DMS79 (cell line): ENCODE measurements around the gene TMSB15C.
"Not testable (repeated sequence)": the region's sequence is repeated elsewhere in the genome, so short reads cannot be mapped to it uniquely, and the experiment has no call there.

Experiments used
- DNase-seq: peaks from one replicate; lab custom pipeline; 2025; lab: John Stamatoyannopoulos, UW

Gene TMSB15C

DNA sequence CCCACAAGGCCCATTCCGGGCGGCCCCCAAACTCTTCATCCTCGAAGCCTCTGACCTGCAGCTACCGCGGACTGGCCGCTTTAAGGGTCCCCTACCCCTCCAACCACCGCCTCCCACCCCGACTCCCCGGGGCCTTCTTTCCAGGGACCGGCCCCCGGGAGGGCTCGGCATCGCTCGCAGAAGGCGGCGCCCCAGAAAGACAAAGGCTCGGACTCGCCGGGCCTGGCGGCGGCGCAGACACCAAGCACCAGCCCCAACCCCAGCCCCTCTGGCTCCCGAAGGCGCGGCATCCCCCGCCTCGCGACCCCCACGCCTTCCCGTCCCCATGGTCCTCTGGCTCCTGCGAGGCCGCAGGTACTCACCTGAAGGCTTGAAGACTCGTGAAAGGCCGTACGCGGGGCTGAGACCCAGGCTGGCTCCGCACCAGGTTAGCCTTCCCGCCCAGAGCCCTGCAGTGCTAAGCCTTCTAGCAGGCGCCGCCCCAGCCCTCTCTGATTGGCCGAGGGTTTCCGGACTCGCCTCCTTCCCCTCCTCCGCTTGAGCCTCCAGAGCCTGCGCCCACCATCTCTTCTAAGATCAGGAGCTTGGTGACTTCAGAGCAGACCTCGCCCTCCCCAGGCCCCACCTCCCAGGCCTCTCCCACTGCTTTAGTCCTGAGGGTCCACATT lies at the start of gene TMSB15C:
TMSB15C (minus strand) TSS at position 459 of the 668 bp plus-strand sequence.
- DNase-seq, result not testable (repeated sequence)

DNA sequence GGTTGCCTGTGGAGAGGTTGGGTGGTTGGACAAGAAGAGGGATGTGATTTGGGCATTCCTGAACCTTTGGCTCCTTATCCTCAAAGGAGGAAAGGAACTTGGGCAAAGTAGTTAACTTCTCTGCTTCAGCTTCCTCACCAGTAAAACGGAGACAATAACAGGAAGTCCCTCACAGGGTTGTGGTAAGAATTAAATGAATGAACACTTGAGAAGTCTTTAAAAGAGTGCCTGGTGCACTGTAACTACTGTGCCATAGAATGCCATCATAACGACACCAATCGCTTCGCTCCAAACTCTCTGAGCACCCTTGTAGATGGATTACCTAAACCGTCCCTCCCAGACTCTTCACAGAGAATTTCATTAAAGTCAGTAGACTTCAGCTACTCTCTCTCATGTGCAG lies 46.8 kb upstream of the TMSB15C start:
- DNase-seq, result no peak

DNA sequence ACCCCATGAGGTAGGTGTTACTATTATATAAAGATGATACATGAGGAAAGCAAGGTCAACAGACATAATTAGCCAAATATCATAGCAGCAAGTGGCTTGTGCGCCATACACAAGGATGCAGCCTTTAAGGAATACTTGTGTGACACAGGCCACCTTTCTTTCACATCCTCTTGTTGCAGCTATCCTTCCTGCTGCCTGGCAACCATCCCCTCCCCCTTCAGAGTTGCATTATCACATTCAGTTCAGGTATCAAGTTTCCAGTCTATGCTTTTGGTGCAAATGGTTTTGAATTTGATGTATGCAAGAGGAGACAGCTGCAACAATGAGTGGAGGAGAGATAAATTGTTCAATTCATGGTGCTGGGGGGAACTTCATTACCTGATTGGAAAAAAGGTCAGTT lies 42.7 kb upstream of the TMSB15C start:
- DNase-seq, result no peak

DNA sequence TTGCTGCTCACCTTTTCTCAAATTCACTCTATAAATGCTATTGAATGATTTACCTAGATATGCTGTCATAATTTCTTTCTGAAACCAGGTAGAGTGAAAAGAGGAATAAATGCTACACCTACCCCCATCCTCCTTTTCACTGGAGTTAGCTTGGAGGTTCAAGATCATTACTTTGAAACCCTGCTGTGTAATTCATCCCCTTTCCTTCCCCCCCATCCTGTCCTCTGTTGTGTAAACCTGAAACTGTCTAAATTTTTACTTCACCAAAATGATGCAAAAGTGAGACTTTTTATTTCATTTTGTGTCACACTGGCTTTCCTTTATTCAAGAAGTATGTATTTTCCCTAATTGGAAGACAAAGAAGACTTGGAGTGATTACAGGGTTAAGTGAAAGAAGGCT lies 41.7 kb upstream of the TMSB15C start:
- no peak for DNase-seq

DNA sequence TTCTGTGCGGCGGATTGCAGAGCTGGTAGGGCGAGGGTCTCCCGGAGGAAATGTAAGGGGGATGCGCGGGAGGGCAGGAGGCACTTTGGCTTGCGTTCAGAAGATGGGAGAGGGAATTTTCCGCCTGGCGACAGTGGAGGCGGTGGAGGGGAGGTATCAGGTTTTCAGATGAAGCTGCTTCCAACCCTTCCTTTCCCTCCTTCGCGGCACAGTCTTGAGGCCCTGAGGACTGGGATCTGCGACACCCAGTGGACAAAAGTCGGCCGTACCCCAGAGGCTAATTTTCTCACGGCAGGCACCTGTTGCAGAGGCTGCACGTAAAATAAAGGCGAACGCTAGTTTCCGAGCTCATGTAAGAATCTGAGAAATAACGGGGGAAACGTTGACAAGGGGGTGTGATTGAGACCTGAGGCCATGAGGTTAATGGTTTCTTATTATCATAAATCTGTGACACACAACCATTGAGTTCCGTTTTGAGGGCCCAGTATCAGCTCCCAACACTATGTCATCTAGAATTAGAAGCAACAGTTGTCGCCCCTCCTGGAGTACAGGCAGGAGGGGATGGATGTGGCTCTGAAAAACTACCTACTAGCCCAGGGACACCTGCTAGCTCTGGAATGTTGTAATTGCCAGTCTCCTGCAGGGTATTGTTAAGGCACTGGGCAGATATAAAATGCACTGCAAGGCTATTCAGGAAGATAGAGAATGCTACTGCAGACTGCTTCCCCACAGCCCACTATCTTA lies 37.4 kb upstream of the TMSB15C start:
- DNase-seq, result peak; percentile 49

DNA sequence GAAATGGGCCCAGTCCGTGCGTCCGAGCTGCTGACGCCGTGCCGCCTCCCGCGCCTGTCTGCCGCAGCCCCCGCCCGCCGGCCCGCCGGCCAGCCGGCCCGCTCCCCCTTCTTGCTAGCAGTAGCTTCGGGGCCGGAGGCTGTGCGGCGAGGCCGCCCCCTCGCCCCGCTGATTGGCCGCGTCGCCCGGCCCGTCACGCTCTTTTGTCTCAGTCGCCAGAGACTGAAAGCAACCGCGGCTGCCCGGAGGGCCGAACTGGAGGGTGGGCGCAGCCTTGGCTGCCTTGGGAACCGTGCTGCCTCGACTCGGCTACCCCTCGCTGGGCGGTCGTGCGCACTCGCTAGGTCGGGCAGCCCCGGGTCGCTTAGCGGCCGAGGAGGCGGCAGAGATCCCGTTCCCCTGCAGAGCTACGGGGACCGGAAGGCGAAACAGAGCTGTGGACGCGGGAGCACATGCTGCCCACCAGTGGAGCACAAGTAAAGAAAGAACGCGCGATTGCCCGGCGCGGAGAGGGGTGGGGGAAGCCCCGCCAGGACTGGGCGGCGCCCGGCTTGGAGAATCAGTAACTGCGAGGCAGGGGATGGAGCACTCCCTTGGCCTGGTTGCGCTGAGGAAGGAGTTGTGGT lies 36.4 kb upstream of the TMSB15C start, which contains the start of gene ZCCHC18:
ZCCHC18 (plus strand) TSS at position 198 of the 626 bp plus-strand sequence. CDS start 1,589 bp downstream, outside the sequence.
- peak; percentile 19 for DNase-seq

DNA sequence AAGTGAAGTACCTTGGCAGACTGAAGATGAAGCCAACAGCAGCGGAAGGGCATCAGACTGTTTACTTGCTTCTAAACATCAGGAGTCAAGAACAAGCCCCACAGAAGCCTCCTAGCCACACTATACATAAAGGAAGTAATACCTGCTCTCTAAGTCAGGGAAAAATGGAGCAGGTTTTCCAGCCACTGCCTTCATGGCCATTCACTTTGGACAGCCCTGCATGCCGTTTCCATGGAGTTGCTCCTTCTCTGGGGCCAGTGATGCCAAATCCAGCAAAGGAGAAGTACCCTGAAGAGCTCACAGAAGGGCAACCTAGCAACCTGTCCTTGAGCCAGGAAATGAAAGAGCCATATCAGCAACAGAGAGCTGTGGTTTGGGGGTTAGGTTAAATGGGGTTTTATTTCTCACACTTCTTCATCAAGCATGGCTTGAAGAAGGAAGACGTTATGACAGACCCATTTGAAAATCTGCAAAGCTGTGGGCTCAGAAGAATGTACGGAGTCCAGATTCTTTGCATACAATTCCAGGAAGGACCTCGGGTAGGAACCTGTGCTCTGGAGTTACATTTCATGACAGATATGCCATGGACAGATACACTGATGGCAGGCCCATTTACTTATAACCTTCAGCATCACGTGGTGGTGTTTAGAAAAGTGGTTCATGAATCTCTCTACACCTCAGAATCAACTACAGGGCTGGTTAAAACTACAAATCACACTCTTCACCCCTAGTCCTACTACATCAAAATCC lies 34.6 kb upstream of the TMSB15C start:
- DNase-seq, result peak; percentile 26

DNA sequence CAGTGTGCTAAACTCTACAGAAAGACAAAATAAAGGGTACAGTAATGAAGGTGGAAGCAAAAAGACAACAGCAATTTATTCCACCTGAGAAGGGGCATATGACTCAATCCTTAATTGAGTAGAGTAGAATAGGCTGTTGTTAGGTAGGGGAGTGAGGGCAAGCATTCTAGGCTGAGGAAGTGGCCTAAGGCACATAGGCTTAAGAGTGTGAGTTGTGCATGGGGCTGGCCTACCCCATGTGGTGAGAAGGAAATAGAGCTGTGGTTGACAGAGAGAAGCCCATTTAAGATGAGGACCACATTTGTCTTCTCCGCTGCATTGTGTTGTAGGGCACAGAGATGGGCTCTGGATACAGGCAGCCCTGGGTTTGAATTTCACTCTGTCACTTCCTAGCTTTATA lies 32.9 kb upstream of the TMSB15C start:
- DNase-seq, result no peak

DNA sequence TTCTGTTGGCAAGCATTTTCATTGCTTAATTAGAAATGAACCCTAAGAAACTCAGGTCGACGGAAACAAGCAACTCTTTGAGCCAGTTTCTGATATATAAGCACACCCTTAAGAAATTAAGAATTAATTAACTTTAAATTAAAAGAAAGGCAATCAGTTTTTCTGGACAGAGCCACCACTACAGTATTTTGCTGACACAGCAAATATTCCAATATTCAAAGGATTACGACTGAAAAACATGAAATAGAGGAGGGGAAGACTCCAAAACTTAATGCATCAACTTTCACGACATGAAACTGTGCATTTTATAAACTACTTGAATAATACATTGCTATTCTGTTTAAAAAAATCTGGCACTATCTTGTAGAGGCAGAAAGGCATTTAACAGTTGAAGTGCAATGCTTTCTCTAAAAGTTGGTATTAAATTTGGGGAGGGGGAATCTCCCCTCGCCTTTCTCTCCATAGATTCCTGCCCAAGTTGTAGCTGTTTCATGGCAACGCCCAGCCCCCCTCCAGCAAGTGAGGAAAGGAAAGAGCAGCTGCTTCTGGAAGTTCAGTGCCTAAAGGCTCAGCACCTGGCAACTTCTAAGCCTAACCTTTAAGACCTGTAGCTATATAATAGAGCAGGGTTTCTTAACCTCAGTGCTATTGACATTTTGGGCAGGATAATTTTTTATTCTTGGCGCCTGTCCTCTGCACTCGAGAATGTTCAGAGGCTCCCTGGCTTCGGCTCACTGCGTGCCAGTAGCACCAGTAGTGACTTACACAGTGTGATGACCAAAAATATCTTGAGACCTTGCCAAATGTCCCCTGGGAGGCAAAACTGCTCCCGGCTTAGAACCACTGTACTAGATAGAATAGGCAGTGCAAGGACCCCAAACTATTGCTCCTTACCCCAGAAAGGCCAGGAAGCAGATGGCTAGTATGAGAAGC lies 29.6 kb upstream of the TMSB15C start:
- no peak for DNase-seq

DNA sequence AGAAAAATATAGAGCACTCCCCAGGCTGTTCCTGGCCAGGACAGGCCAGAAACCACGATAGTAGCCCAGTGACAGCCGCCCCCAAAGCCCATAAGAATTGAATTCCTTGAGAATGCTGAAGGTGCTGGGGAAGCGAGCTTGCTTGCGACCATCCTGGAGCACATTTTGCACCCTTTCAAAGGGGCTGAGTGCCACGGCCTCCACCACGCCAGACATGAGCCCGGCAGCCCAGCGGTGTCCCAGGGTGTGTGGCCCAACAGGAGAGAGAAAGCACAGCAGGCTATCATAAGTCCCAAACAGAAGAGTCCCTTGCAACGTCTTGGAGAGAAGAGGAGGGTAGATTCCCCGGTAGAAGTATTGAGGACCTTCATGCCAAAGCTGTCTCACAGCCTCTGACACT lies 28.6 kb upstream of the TMSB15C start:
- no peak for DNase-seq

DNA sequence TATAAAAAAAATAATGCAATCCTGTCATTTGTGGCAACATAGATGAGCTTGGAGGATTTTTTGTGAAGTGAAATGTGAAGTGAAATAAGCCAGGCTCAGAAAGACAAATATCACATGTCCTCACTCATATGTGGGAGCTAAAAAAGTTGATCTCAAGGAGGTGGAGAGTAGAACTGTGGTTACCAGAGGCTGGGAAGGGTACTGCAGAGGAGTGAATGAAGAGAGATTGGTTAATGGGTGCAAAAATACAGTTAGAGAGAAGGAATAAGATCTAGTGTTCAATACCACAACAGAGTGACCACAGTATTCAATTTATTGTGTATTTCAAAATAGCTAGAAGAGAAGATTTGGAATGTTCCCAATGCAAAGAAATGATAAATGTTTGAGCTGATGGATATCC lies 22.9 kb upstream of the TMSB15C start:
- no peak for DNase-seq

DNA sequence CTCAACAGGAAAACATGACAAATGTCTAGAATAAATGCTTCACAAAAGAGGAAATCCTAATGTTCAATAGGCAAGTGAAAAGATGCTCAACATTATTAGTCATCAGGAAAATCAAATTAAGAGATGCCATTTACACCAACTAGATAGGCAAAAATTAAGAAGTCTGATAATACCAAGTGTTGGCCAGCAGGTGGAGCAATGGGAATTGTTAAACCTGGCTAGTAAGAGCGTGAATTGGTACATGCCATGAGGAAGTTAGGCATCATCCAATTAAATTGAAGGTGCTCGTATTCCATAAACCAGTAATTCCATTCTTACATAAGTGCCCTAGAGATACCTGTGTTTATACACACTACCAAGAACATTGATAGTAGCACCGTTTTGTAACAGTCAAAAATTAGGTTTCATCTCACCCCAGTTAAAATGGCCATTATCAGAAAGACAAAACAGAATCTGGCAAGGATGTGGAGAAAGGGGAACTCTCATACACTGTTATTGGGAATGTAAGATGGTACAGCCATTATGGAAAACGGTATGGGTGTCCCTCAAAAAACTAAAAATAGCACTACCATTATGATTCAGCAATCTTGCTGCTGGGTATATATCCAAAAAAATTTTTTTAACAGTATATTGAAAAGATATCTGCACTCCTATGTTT lies 22.2 kb upstream of the TMSB15C start:
- peak; percentile 12 for DNase-seq

DNA sequence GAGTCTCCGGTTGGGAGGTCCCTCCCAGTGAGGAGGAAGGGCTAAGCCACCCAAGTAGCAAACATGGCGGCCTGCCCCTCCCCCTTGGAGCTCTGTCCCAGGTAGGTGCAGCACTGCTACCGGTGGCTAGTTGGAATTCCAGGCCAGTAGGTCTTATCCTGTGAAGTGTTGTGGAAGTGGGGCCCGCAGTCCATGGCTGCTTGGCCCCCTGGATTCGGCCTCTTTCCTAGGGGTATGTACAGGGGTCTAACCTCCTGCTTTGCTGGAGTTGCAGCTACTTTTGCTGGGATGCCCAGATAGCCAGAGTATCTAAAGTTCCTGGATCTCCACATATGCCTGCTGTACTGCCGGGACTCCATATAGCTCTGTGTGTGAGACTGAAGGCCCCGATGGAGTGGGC lies 9.9 kb upstream of the TMSB15C start:
- DNase-seq, result no peak

DNA sequence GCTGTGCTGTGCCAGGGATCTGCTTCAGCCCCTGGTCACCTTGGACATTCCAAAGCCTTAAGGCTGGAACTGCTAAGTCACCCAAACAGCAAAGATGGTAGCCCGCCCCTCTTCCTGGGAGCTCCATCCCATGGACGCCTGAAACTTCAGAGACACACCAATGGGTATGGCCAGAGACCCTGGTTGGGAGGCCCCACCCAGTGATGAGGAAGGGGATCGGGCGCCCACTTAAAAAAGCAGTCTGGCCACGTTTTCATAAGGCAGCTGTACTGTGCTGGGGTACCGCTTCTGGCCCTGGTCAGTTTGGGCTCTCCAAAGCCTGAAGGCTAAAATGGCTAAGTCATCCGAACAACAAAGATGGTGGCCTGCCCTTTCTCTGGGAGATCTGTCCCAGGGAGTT lies 9.4 kb upstream of the TMSB15C start:
- no peak for DNase-seq

DNA sequence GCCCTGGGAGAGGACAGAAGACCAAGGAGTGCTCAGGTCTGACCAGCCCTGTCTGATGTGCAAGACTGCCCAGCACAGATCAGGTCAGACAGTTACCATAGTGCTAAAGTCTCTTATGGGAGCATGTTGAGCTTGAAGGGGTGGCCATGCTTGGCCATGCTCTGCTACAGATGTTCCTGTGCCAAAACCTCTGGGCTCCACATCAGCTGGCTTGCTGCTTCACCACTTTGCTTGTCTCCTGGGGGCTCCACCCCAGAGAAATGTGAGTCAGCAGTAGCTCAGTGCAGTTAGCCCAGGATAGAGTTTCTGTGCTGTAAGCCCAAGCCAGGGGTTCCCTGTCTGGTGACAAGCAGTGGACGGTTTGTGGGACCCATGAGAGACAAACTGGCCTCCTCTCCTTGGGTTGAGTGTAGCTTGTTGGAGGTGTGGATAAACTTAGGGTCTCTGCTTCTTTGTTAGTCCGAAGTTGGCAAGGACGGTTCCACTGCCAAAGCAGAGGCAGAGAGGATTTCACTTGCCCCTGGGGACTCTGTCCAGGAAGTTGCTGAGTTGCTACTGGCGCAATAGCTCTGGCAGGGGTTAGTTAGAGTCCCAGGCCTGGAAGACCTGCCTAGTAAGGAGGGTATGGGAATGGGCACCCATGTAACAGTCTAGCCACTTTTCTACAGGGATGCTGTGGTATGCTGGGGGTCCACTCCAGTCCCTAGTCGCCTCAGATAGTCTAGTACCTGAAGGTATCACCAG lies 8.7 kb upstream of the TMSB15C start:
- no peak for DNase-seq

DNA sequence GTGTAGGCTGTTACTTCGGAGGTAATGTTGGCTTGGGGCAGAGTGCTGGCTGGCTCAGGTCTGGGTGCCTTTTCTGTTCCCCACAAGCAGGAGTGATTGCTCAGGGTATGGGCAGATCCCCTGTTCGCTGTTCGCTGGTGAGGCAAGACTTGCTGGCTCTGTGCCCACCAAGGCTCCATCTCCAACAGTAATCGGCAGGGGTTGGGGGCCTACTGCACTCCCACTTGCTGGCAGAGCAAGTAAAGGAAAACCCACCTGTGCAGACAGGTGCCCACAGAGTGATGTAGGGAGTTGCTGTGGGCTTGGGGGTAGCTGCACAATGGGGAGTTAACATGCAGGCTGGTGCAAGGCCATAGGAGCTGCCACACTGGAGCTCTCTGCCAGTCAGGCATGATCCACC lies 8.0 kb upstream of the TMSB15C start:
- no peak for DNase-seq

DNA sequence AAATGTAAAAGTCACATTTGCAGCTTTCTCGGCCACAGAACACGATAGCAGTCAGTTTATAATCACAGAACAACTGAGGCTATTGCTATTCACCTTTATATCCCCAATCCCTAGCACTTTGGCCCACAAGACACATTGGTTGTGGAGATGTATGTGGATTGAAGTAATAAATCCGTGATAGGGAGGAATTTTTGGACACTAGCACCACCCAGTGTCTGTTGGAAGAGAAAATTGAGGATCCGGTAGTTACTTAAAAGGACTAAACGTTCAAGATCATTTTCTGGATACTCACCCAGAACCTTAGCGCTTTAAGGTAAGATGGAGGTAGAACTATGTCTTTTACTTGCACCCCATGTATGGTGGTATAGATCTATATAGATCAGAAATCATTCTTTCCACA lies 1.8 kb upstream of the TMSB15C start:
- DNase-seq, result not testable (repeated sequence)

DNA sequence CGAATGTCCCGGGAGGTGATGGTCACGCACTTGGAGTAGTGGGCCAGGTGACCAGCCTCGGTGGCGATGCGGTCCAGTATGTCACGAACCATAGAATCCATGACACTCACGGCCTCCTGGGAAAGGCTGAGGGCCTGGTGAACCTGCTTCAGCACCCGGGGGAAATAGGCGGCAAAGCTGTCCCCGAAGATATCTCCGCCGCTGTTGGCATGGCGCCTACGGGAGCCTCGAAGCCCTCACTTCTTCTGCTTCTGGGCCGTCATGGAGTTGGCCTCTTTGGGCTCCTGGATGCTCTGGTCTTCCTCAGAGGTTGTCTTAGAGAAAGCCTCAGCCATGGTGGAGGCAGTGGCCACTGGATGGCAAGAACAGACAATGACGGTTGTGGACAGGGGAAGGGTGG lies 13.4 kb downstream of the TMSB15C start:
- not testable (repeated sequence) for DNase-seq

DNA sequence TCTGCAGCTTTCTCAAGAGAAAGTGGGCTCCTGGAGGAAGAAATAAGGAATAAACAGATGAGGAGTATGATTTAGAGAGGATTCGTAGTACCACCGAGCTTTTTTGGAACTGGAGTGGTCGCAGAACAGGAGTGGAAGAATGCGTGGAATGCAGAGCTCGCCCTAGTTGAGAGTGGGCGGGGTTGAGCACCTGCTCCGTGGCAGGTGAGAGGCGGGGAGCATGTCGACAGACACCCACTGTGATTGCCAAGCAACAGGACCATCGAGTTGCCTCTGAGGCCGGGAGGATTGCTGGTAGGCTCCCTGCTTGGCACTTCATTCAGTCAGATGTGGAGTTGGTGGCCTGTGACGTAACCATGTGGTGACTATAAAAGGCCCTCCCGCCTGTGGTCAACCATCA lies 21.1 kb downstream of the TMSB15C start:
- not testable (repeated sequence) for DNase-seq

DNA sequence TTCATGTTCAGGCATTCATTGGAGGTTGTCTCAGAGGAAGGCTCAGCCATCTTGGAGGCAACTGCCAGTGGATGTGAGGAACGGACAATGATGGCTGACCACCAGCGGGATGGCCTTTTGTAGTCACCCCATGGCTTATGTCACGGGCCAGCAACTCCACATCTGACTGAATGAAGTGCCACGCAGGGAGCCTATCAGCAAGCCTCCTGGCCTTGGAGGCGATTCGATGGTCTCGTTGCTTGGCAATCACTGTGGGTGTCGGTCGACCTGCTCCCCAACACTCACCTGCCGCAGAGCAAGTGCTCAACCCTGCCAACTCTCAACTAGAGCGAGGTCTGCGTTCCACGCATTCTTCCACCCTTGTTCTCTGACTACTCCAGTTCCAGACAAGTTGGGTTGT lies 28.9 kb downstream of the TMSB15C start:
- DNase-seq, result no peak
